ENCODE results near the gene PTPRU.

PTPRU gene

GRCh38 chr1:29364101-29364678 lies 127.9 kb downstream of the PTPRU start:
- Histone ChIP-seq H3K9me3 (replicated peaks in 1 of 11) (no peaks in the 10 kb centered on the region), H3K27me3 (no peaks in the 10 kb centered on the region), H3K36me3 (no peaks in the 10 kb centered on the region), H3K4me3 (no peak overlapping the region), H3K4me1 (peaks cover 0 to 18% (median 0%) of the 10 kb centered on the region in 10 experiments; a peak in 6 of 20 replicates), H3K4me2 (peak overlapping the region in 2 of 11 experiments; percentile 55 to 63; a peak in 4 of 22 replicates), H4K20me1 (no peaks in the 10 kb centered on the region; a peak in 1 of 22 replicates), H3K9ac (no peak overlapping the region), H3K27ac (no peak overlapping the region)
- no peak for TF ChIP-seq Cebpa-rat (IDR thresholded peaks at IDR 0.05)

GRCh38 chr1:29365906-29366670 lies 129.8 kb downstream of the PTPRU start:
- no peak overlapping the region for H3K27ac ChIP-seq
- no peak for TF ChIP-seq Cebpa-rat (IDR thresholded peaks at IDR 0.05)

DNA sequence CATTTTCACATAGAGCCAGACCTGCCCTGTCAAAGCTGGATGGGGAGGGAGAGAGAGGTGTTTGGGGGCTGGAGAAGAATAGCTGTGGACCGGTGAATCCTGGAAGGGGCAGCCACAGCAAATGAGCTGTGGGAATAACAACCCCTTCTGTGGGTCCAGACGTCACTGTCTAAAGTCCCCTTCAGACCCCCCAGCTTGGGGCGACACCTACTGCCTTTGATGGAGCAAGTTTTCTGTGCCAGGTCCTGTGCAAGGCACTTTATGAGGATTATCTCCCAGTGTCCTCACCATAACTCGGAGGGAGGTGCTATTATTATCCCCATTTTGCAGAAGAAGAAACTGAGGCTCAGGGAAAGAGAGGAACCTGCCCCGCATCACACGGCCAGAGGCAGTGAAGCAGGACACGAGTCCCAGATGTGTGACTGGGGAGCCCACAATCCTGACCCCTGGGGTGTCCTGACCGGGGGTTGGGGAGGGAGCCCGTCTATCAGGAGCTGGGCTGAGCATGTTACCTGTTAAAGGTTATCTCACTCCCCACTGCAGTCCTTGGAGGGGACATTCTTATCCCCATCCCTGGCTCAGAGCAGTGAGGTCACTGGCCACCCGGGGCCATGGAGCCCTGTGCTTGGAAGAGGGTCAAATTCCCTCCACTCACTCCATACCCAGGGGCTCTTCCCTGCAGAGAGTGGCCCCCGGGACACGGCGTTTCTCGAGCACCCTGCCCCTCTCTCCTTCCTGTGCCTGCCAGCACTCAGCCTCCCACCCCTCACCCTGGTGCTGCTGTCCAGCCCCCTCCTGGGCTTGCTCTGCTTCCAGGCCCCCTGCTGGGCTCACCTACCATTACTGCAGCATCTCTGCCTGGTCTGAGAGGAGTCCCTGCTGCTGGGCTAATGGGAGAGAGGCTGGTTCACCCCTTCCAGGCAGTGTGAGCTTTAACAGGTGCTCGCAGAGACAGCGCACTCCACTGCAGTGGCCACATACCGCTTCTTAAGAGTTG lies 132.9 kb downstream of the PTPRU start:
- no peak overlapping the region for H3K9ac ChIP-seq
- no peak for TF ChIP-seq Cebpa-rat (IDR thresholded peaks at IDR 0.05)
- no peaks in the 10 kb centered on the region for H3K36me3 ChIP-seq
- no peaks in the 10 kb centered on the region for H4K20me1 ChIP-seq
- H3K27me3 ChIP-seq, result no peaks in the 10 kb centered on the region
- H3K4me2 ChIP-seq, result no peak overlapping the region
- H3K4me1 ChIP-seq, result peaks cover 6 to 22% (median 9%) of the 10 kb centered on the region in 10 experiments; a peak in 18 of 20 replicates
- H3K9me3 ChIP-seq (replicated peaks in 1 of 11), result peaks cover 0 to 4% (median 0%) of the 10 kb centered on the region in 11 experiments; a peak in 2 of 22 replicates
- no peak overlapping the region for H3K27ac ChIP-seq
- no peak overlapping the region for H3K4me3 ChIP-seq

More at GRCh38 chr1:29365906-29366670, 129.8 kb downstream of the PTPRU start:
- no peaks in the 10 kb centered on the region for H3K36me3 ChIP-seq
- no peaks in the 10 kb centered on the region for H3K27me3 ChIP-seq
- H3K9ac ChIP-seq, result no peak overlapping the region
- peaks cover 6 to 23% (median 7%) of the 10 kb centered on the region in 10 experiments; a peak in 18 of 20 replicates for H3K4me1 ChIP-seq
- H4K20me1 ChIP-seq, result no peaks in the 10 kb centered on the region; a peak in 1 of 22 replicates
- peak overlapping the region in 1 of 11 experiments; percentile 63; a peak in 1 of 22 replicates for H3K4me2 ChIP-seq
- no peaks in the 10 kb centered on the region for H3K9me3 ChIP-seq (replicated peaks in 1 of 11)
- H3K4me3 ChIP-seq, result no peak overlapping the region

DNA sequence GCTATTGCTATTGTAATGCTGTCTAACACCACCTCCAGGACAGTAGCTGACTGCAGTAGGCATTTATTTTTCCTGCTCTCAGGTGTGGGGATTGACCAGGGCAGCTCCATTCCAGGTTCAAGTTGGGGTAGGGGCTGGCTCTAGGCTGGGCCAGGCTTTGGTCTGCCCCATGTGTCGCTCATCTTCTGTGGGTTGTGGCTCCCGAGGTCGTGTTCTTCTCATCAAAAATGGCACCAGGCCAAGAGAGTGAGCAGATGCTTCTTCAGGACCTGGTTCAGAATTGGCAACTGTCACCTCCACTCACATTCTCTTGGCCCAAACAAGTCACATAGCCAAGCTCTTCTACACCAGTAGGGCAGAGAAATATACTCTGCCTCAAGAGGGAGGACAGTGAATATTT lies 133.7 kb downstream of the PTPRU start:
- Histone ChIP-seq H3K27me3 (no peaks in the 10 kb centered on the region), H3K27ac (no peak overlapping the region), H3K36me3 (no peaks in the 10 kb centered on the region)

DNA sequence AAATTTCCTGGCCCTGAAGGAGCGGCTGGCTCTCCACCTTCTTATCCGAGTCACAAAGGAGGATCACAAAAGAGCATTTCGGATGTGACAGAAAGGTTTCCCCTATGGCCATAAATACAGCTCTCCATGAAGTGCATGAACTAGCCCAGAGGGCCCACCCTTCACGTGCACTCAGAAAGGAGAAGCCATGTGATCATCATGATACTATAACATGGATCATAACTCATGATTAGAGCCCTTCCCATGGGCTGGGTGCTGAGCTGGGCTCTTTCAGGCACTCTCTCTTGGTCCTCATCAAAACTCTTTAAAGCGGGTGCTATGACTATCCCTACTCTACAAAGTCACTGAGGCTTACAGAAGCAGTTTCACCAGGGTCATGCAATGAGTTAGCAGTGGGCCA lies 135.0 kb downstream of the PTPRU start:
- no peak overlapping the region for H3K9ac ChIP-seq
- H3K27me3 ChIP-seq, result no peaks in the 10 kb centered on the region
- no peak for TF ChIP-seq Cebpa-rat (IDR thresholded peaks at IDR 0.05)
- no peaks in the 10 kb centered on the region for H3K36me3 ChIP-seq
- no peak overlapping the region for H3K27ac ChIP-seq
- peaks cover 14 to 23% (median 18%) of the 10 kb centered on the region in 11 experiments; a peak in 21 of 22 replicates for H3K9me3 ChIP-seq (replicated peaks in 1 of 11)
- H3K4me2 ChIP-seq, result peak overlapping the region in 6 of 11 experiments; percentile 28 to 47 (median 39); a peak in 8 of 22 replicates
- no peaks in the 10 kb centered on the region for H4K20me1 ChIP-seq
- no peak overlapping the region for H3K4me3 ChIP-seq
- peaks cover 0 to 10% (median 9%) of the 10 kb centered on the region in 10 experiments; a peak in 14 of 20 replicates for H3K4me1 ChIP-seq

More for the DNA sequence above, 133.7 kb downstream of the PTPRU start:
- Histone ChIP-seq H3K4me3 (no peak overlapping the region), H3K9ac (no peak overlapping the region), H3K4me2 (peak overlapping the region in 2 of 11 experiments; percentile 36 to 44; a peak in 2 of 22 replicates), H3K9me3 (replicated peaks in 1 of 11) (peaks cover 4 to 10% (median 6%) of the 10 kb centered on the region in 11 experiments; a peak in 19 of 22 replicates), H4K20me1 (no peaks in the 10 kb centered on the region), H3K4me1 (peaks cover 1 to 14% (median 9%) of the 10 kb centered on the region in 10 experiments; a peak in 18 of 20 replicates)
- no peak for TF ChIP-seq Cebpa-rat (IDR thresholded peaks at IDR 0.05)

- no peaks in the 10 kb centered on the region for H4K20me1 ChIP-seq
- H3K4me3 ChIP-seq, result no peak overlapping the region
- H3K9ac ChIP-seq, result no peak overlapping the region
- H3K9me3 ChIP-seq (replicated peaks in 1 of 11), result peaks cover 22 to 30% (median 26%) of the 10 kb centered on the region in 11 experiments
- no peaks in the 10 kb centered on the region for H3K36me3 ChIP-seq
- H3K27ac ChIP-seq, result no peak overlapping the region
- H3K4me1 ChIP-seq, result peaks cover 0 to 10% (median 9%) of the 10 kb centered on the region in 10 experiments; a peak in 14 of 20 replicates
- no peak for TF ChIP-seq Cebpa-rat (IDR thresholded peaks at IDR 0.05)
- H3K4me2 ChIP-seq, result no peak overlapping the region
- H3K27me3 ChIP-seq, result no peaks in the 10 kb centered on the region
These were observed 135.8 kb downstream of the PTPRU start for GRCh38 chr1:29372108-29372507.
